HCT116 (cell line): Measurements from ENCODE around the gene SFXN1. TPM values are rescaled to one million over a fixed set of nuclear protein-coding genes. Genes with fewer than 3 reads are reported as not detected.

Source experiments
- ATAC-seq: fragments of 200-7000 bp; cut with Tn5 transposase; 2 replicates; pipeline ENCODE4 v1.9.1; 2020; ENCODE audit warnings: mild to moderate bottlenecking, moderate library complexity
- BruUV-seq: library from RNA; stranded (reverse); fragments of 400-500 nt; replicated peaks from 2 replicates; lab custom pipeline; 2021; lab: Mats Ljungman, UMichigan
- CTCF ChIA-PET: fragments of 300-600 bp; sonication (Branson Sonifier 250); formaldehyde crosslinking; loops from one replicate; lab custom pipeline; 2021; ENCODE audit warnings: antibody characterized with exemption; lab: Charles Lee
- POLR2A ChIA-PET: fragments of 300-600, 350-600 bp; sonication (Branson Sonifier 250); formaldehyde crosslinking; loops from one replicate; lab custom pipeline; 2021; ENCODE audit warnings: antibody characterized with exemption; lab: Charles Lee
- RAD21 ChIA-PET, 2 experiments: fragments of 300-600 bp; sonication (Branson Sonifier 250); formaldehyde crosslinking; loops; one replicate each; lab custom pipeline; 2023; ENCODE audit warnings: low total read pairs in 2 of 2; ENCODE audit not compliant: uncharacterized antibody in 2 of 2, unreplicated experiment in 2 of 2, low non-redundant PET in 1 of 2; lab: Charles Lee
- DNase-seq: peaks from one replicate; pipeline ENCODE4 v3.0.0-alpha.2; 2010; ENCODE audit warnings: low read depth, low spot score
- H2AFZ ChIP-seq: fragments of 200-600 bp; shearing (Covaris generic), sonication (generic); 2 replicates; pipeline ENCODE4 v1.6.1; 2017; ENCODE audit warnings: low read depth, mixed run types, mixed read lengths, antibody characterized with exemption, low read length; ENCODE audit not compliant: poor library complexity, severe bottlenecking
- H3K27ac ChIP-seq: 2 replicates; pipeline ENCODE4 v1.5.1; 2012; ENCODE audit warnings: low read depth, low read length
- H3K27me3 ChIP-seq: fragments of 200-600 bp; sonication (generic); 2 replicates; pipeline ENCODE4 v1.6.1; 2016; ENCODE audit warnings: mixed run types, low read length, mixed read lengths; ENCODE audit not compliant: insufficient read depth
- H3K36me3 ChIP-seq, 2 experiments: fragments of 200-500 bp in 1 of 2; fragments of 200-600 bp in 1 of 2; sonication (Bioruptor generic) in 1 of 2; sonication (generic) in 1 of 2; 2 replicates each; pipeline versions ENCODE4 v1.5.1 to v1.6.1; 2014 to 2016; ENCODE audit warnings: low read length in 2 of 2, inconsistent platforms in 1 of 2, mixed read lengths in 1 of 2, mixed run types in 1 of 2; ENCODE audit not compliant: insufficient read depth in 2 of 2, control insufficient read depth in 1 of 2
- H3K4me1 ChIP-seq, 2 experiments: fragments of 200-600 bp in 1 of 2; sonication (generic) in 1 of 2; 2 replicates each; pipeline versions ENCODE4 v1.5.1 to v1.6.1; 2012 to 2017; ENCODE audit warnings: low read length in 2 of 2, inconsistent platforms in 1 of 2, mild to moderate bottlenecking in 1 of 2, mixed read lengths in 1 of 2, mixed run types in 1 of 2, moderate library complexity in 1 of 2; ENCODE audit not compliant: insufficient read depth in 2 of 2, control insufficient read depth in 1 of 2
- H3K4me2 ChIP-seq: fragments of 200-600 bp; sonication (generic); 2 replicates; pipeline ENCODE4 v1.6.1; 2017; ENCODE audit warnings: mixed run types, low read length, mixed read lengths
- H3K4me3 ChIP-seq, 2 experiments: fragments of 200-600 bp in 1 of 2; sonication (generic) in 1 of 2; replicated peaks in 1 of 2; 2 replicates each; pipeline ENCODE4 v1.5.1; 2011 to 2016; ENCODE audit warnings: low read length in 2 of 2, control low read depth in 1 of 2, low read depth in 1 of 2, mild to moderate bottlenecking in 1 of 2, mixed read lengths in 1 of 2, mixed run types in 1 of 2
- H3K79me2 ChIP-seq: fragments of 200-600 bp; sonication (generic); 2 replicates; pipeline ENCODE4 v1.6.1; 2017; ENCODE audit warnings: mild to moderate bottlenecking, mixed run types, low read length, moderate library complexity, mixed read lengths; ENCODE audit not compliant: insufficient read depth
- H3K9ac ChIP-seq: fragments of 200-600 bp; sonication (generic); 2 replicates; pipeline ENCODE4 v1.6.1; 2016; ENCODE audit warnings: low read length, mixed read lengths
- H3K9me2 ChIP-seq: fragments of 200-600 bp; sonication (generic), shearing (Covaris generic); 2 replicates; pipeline ENCODE4 v1.6.1; 2017; ENCODE audit warnings: mixed run types, mild to moderate bottlenecking, moderate library complexity; ENCODE audit not compliant: insufficient read depth
- H3K9me3 ChIP-seq, 2 experiments: fragments of 200-500 bp in 1 of 2; fragments of 200-600 bp in 1 of 2; sonication (Bioruptor generic) in 1 of 2; sonication (generic) in 1 of 2; 2 replicates each; pipeline ENCODE4 v1.6.1; 2014 to 2017; ENCODE audit warnings: low read length in 2 of 2, mixed read lengths in 2 of 2, inconsistent platforms in 1 of 2, low read depth in 1 of 2, mild to moderate bottlenecking in 1 of 2, mixed run types in 1 of 2, moderate library complexity in 1 of 2; ENCODE audit not compliant: control insufficient read depth in 1 of 2, insufficient read depth in 1 of 2
- H4K20me1 ChIP-seq: fragments of 200-600 bp; sonication (generic), shearing (Covaris generic); 2 replicates; pipeline ENCODE4 v1.6.1; 2017; ENCODE audit warnings: mixed run types, mild to moderate bottlenecking, moderate library complexity; ENCODE audit not compliant: insufficient read depth
- CBX3 ChIP-seq: IDR thresholded peaks from 2 replicates; pipeline ENCODE4 v1.6.1; 2012; ENCODE audit warnings: low read depth
- CEBPB ChIP-seq: IDR thresholded peaks from 2 replicates; pipeline ENCODE4 v1.6.1; 2012; ENCODE audit warnings: low read depth
- CTCF ChIP-seq, 3 experiments: fragments of 200-600 bp in 1 of 3; sonication (generic) in 1 of 3; IDR thresholded peaks in 2 of 3; conservative IDR thresholded peaks in 1 of 3; 2 replicates each; pipeline ENCODE4 v1.5.1; 2012 to 2017; ENCODE audit warnings: low read depth in 2 of 3, low read length in 2 of 3, antibody characterized with exemption in 1 of 3, borderline replicate concordance in 1 of 3, control low read depth in 1 of 3, mild to moderate bottlenecking in 1 of 3, mixed read lengths in 1 of 3, mixed run types in 1 of 3, moderate library complexity in 1 of 3; ENCODE audit not compliant: insufficient read depth in 1 of 3
- EGR1 ChIP-seq: IDR thresholded peaks from 2 replicates; pipeline ENCODE4 v1.6.1; 2012; ENCODE audit warnings: low read depth
- ELF1 ChIP-seq: IDR thresholded peaks from 2 replicates; pipeline ENCODE4 v1.6.1; 2012; ENCODE audit warnings: low read depth, borderline replicate concordance
- EZH2 ChIP-seq: fragments of 200-600 bp; sonication (generic); IDR thresholded peaks from 2 replicates; pipeline ENCODE4 v1.6.1; 2017; ENCODE audit warnings: antibody characterized with exemption, mixed run types
- EZH2phosphoT487 ChIP-seq: fragments of 200-600 bp; IDR thresholded peaks from 2 replicates; pipeline ENCODE4 v1.6.1; 2018; ENCODE audit warnings: antibody characterized with exemption, borderline replicate concordance
- FOSL1 ChIP-seq: IDR thresholded peaks from 2 replicates; pipeline ENCODE4 v1.6.1; 2012; ENCODE audit warnings: low read depth
- JUND ChIP-seq: IDR thresholded peaks from 2 replicates; pipeline ENCODE4 v1.6.1; 2012
- MAX ChIP-seq: IDR thresholded peaks from 2 replicates; pipeline ENCODE4 v1.6.1; 2012
- POLR2A ChIP-seq: IDR thresholded peaks from 2 replicates; pipeline ENCODE4 v1.7.0; 2011; ENCODE audit warnings: borderline replicate concordance; ENCODE audit not compliant: insufficient read depth, insufficient read length; ENCODE audit errors: extremely low read depth
- POLR2AphosphoS5 ChIP-seq: IDR thresholded peaks from 2 replicates; pipeline ENCODE4 v1.6.1; 2011; ENCODE audit warnings: mild to moderate bottlenecking, low read depth, low read length, moderate library complexity
- RAD21 ChIP-seq: IDR thresholded peaks from 2 replicates; pipeline ENCODE4 v1.6.1; 2012; ENCODE audit warnings: low read depth, mild to moderate bottlenecking
- SP1 ChIP-seq: IDR thresholded peaks from 2 replicates; pipeline ENCODE4 v1.6.1; 2012; ENCODE audit warnings: low read depth
- SRF ChIP-seq: IDR thresholded peaks from 2 replicates; pipeline ENCODE4 v1.6.1; 2012; ENCODE audit warnings: low read depth
- TCF7L2 ChIP-seq: IDR thresholded peaks from 2 replicates; pipeline ENCODE4 v1.7.0; 2011; ENCODE audit warnings: borderline replicate concordance, inconsistent platforms; ENCODE audit not compliant: insufficient read depth, insufficient read length; ENCODE audit errors: extremely low read depth
- YY1 ChIP-seq: IDR thresholded peaks from 2 replicates; pipeline ENCODE4 v1.6.1; 2011; ENCODE audit warnings: low read length, low read depth, moderate library complexity, mild to moderate bottlenecking; ENCODE audit not compliant: insufficient replicate concordance; ENCODE audit errors: extremely low read depth
- ZFX ChIP-seq: fragments of 450-650 bp; IDR thresholded peaks from 2 replicates; pipeline ENCODE4 v1.6.1; 2017
- ZNF274 ChIP-seq: fragments of 200-500 bp; sonication (Bioruptor generic); IDR thresholded peaks from 2 replicates; pipeline ENCODE4 v1.6.1; 2014; ENCODE audit warnings: mild to moderate bottlenecking, low read depth, low read length, inconsistent platforms
- intact Hi-C: fragments of 100-400 bp; cut with micrococcal nuclease; formaldehyde crosslinking; loops from 2 replicates; pipeline ENCODE4 v1.10.0; 2022
- total RNA-seq: library from RNA; stranded (reverse); gene quantifications from one replicate; pipeline ENCODE4 v1.2.1, GENCODE V29; 2021; ENCODE audit not compliant: unreplicated experiment
- TF ChIP-seq, protein P1 (sequence below): IDR thresholded peaks from 2 replicates; pipeline ENCODE4 v1.6.1; 2012

The SFXN1 gene
- total RNA-seq, 1 experiment from 2014 or later: 145 TPM

DNA sequence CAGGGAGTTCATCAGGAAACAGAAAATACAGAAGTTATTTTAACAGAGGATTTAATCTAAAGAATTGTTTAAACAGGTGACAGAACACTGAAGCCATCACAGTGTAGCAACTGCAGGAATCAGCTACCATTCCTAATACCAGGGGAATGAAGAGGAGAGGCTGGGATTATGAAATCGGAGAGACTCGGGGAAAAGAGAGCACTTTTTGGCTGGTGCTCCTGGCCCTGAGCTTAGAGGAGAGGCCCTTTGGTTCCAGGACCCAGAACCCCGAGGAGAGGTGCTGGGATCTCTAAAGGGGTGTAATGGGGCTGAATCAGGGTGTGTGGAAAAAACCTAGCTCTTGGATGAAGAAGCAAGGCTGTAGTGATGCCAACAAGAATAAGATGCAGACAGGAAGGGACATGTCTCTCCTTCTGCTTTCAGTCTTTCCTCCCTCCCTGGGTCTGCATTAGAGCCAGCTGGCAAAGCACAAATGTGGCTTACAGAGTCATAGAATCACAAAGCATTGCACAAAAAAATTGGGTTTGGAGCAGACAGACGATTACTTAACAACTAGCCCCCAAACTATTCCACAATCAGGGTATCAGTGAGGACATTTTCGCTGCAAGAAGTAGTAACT, 11.6 kb upstream of the SFXN1 start:
- ChIA-PET POLR2A (no interaction called here), RAD21 (no interaction called here), CTCF (no interaction called here)
- Histone ChIP-seq H3K9me3 (no peaks in the 10 kb centered on the region), H4K20me1 (no peaks in the 10 kb centered on the region), H3K27me3 (no peaks in the 10 kb centered on the region), H3K4me1 (peaks cover 7% of the 10 kb centered on the region in 2 experiments; a peak in 2 of 4 replicates), H3K27ac (no peak overlapping the region), H3K4me2 (no peak overlapping the region), H3K36me3 (no peaks in the 10 kb centered on the region), H3K4me3 (no peak overlapping the region), H2AFZ (no peak overlapping the region), H3K79me2 (no peaks in the 10 kb centered on the region), H3K9me2 (no peaks in the 10 kb centered on the region), H3K9ac (no peak overlapping the region)
- no peak for TF ChIP-seq CBX3
- TF ChIP-seq YY1: no peak
- TF ChIP-seq EZH2phosphoT487: no peak
- no peak for TF ChIP-seq FOSL1
- DNase-seq (no peak), ATAC-seq (no peak)
- intact Hi-C loops: no loop called here
- BruUV-seq: no TSS peak

DNA sequence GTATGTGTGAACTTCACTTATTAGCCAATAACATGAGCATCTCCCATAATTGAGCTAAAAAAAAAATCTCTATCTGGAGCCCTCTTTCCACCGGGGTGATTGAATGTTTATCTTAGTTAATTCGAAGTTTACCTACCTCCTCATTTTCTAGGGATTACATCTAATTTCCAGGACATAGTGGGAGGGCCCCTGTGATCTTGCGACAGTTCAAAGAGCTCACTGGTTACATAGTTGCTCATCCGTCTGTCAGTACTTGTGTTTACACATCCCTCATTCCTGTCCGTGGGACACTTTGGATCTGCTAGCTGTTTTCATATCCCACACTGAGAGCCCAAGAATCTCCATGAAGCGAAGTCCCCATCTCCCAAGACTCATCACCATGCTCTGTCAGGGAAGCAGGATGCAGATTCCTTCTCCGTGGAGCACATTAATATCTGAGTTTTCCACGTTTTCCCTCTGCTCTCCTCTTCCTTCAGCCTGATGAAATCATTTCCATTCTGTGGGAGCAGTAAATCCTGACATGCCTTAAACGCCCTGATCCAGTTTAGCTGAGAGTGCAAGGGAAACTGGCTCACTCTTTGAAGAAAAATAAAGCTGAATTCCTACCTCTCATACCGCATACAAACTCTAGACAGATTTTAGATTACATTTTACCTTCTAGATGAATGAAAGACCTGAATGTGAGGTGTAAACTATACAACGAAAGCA, 10.2 kb upstream of the SFXN1 start:
- Histone ChIP-seq H2AFZ (no peak overlapping the region), H3K4me3 (no peak overlapping the region), H3K36me3 (no peaks in the 10 kb centered on the region), H3K9ac (no peak overlapping the region), H3K27ac (no peak overlapping the region), H3K9me2 (no peaks in the 10 kb centered on the region), H3K9me3 (no peaks in the 10 kb centered on the region), H3K79me2 (no peaks in the 10 kb centered on the region), H4K20me1 (no peaks in the 10 kb centered on the region), H3K4me1 (peaks cover 7% of the 10 kb centered on the region in 2 experiments; a peak in 2 of 4 replicates), H3K27me3 (no peaks in the 10 kb centered on the region), H3K4me2 (no peak overlapping the region)
- POLR2A ChIA-PET: no interaction called here
- CTCF ChIA-PET: no interaction called here
- ATAC-seq (no peak), DNase-seq (no peak)
- intact Hi-C loops: no loop called here
- TF ChIP-seq EGR1 (no peak), TCF7L2 (no peak), RAD21 (no peak), ZNF274 (no peak), SP1 (no peak), SRF (no peak), POLR2AphosphoS5 (no peak), POLR2A (no peak), CTCF (IDR thresholded peaks at IDR 0.05 in 2 of 3, conservative IDR thresholded peaks at IDR 0.05 in 1 of 3; ENCODE audit: borderline replicate concordance in 1 of 3, insufficient read depth in 1 of 3, low read depth in 2 of 3, low read length in 2 of 3) (no peak), MAX (no peak), ZFX (no peak), EZH2 (no peak), CEBPB (no peak), FOSL1 (no peak), EZH2phosphoT487 (no peak), ELF1 (no peak), CBX3 (no peak), JUND (no peak)
- TF ChIP-seq, protein P1, sequence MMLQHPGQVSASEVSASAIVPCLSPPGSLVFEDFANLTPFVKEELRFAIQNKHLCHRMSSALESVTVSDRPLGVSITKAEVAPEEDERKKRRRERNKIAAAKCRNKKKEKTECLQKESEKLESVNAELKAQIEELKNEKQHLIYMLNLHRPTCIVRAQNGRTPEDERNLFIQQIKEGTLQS: no peak
- RAD21 ChIA-PET: no interaction called here
- BruUV-seq: no TSS peak
